Hepatocyte (in vitro differentiated cells): ENCODE results near the gene COL4A3.

Experiments
- EZH2 ChIP-seq: fragments of 200-600 bp; sonication (generic); IDR thresholded peaks from 2 replicates; pipeline ENCODE4 v1.6.1; 2016; ENCODE audit warnings: antibody characterized with exemption, mild to moderate bottlenecking, borderline replicate concordance
- EZH2phosphoT487 ChIP-seq: fragments of 200-600 bp; sonication (generic); IDR thresholded peaks from one replicate; pipeline ENCODE4 v1.6.1; 2018; ENCODE audit warnings: antibody characterized with exemption, mild to moderate bottlenecking, low read depth, moderate library complexity; ENCODE audit not compliant: unreplicated experiment, severe bottlenecking
- TF ChIP-seq, protein P1 (sequence below): fragments of 200-600 bp; sonication (generic); IDR thresholded peaks from 2 replicates; pipeline ENCODE4 v1.5.1; 2016; ENCODE audit warnings: antibody characterized with exemption, mild to moderate bottlenecking; ENCODE audit not compliant: poor library complexity

- TF ChIP-seq, protein P1, sequence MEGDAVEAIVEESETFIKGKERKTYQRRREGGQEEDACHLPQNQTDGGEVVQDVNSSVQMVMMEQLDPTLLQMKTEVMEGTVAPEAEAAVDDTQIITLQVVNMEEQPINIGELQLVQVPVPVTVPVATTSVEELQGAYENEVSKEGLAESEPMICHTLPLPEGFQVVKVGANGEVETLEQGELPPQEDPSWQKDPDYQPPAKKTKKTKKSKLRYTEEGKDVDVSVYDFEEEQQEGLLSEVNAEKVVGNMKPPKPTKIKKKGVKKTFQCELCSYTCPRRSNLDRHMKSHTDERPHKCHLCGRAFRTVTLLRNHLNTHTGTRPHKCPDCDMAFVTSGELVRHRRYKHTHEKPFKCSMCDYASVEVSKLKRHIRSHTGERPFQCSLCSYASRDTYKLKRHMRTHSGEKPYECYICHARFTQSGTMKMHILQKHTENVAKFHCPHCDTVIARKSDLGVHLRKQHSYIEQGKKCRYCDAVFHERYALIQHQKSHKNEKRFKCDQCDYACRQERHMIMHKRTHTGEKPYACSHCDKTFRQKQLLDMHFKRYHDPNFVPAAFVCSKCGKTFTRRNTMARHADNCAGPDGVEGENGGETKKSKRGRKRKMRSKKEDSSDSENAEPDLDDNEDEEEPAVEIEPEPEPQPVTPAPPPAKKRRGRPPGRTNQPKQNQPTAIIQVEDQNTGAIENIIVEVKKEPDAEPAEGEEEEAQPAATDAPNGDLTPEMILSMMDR = no peak
- TF ChIP-seq EZH2 (no peak), EZH2phosphoT487 (no peak)
Observed at GRCh38 chr2:227180770-227181169, 16.3 kb downstream of the COL4A3 start.
